Limb (tissue), 2 donors: ENCODE results near the gene AMPD3.

Experiments
- DNase-seq, 2 donors: peaks; one replicate each; pipeline ENCODE4 v3.0.0-alpha.2; 2016; ENCODE audit errors: extremely low spot score in 2 of 2

Gene AMPD3

DNA sequence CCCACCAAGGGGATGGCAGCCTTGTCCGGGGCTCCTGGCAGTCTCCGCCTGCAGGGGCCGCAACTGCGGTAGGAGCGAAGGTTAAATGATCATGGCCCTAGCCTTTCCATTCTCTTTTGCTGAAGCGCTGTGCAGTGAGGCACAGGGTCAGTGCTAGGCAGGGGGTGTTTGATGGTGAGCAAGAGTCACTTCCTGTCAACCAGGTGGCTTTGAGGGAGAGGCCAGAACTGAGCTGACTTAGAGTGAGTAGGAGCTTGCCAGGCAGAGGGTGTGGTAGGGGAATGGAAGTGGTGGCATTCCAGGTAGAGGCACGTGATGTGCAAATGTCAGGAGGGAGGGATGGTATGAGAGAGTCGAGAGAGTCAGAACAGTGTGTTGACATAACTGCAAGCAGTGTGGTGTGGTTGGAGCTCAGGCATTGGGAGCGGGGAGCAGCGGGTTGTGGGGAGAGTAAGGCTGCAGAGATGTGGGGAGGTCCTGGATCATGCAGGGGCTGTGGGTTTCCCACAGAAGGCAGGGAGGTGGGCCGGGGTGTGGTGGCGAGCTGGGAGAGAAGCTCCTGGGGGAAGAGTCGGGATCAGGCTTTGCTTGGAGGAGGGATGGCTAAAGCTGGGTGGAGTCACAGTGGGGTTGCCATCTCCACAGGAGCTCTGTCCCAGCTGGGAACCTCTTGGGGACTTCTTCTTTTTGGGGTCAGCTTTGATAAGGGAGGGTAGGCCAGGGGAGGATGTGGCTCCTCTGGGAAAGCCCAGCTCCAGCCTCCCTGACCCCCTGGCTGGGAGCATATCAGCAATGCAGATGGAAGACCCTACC, 33.3 kb downstream of the AMPD3 start:
- no peak for DNase-seq

GRCh38 chr11:10488934-10489691, 34.0 kb downstream of the AMPD3 start:
- DNase-seq: no peak

DNA sequence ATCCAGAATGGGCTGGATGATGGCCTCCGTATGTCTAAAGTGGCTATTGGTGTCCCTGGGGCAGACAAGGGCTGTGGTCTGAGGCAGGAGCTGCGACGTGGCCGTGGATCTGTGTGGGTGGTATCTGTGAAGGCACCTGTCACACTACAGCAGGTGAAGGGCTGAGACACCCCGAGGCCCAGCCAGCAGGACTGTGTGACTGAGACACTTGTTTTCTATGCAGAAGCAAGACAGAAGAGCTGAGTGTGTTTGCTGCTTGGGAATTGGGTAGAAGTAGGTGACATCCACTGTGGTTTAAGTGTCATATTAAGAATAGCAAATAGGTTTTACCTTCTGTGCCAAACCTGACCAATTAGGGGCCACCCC, 35.0 kb downstream of the AMPD3 start:
- DNase-seq: no peak

DNA sequence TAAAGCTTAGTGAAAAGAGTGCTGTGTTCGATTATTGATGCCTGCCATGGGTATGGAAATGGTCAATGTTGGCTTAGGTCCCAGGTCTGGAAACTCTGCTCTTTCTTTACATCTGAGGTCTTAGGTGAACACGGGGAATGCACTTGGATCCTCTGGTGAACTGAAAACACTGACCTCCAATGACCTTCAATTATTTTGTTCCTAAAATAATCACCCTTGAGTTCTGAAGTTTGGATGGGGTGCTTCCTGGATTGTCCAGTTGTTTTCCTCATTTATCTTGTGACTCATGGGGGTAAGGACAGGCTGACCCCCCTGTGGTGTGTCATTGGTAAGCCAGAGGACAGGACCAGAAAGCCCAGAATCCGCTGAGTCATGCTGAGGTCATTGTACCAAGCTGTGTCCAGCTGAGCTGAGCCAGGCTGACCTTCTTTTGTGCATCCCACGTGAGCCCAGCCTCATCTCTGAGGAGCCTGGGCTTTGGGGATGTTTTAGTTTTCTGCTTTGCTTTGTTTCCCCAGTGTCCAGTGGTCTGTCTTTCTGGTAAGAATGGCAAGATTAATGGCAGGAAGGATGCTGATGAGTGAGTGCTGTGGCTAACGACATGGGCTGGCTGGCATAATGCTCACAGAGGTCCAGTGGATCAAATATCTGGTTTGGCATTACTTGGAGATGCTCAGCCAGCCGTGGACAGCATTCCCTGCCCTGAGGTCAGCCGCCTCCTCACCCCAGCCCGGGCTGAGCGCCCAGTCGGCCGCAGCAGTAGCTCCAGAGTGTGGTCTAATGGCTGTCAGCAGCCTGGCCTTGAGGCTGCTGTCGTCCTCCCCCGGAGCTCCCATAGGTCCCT, 35.6 kb downstream of the AMPD3 start:
- DNase-seq: no peak

GRCh38 chr11:10492084-10492483, 37.0 kb downstream of the AMPD3 start:
- no peak for DNase-seq

GRCh38 chr11:10493041-10493663, 38.1 kb downstream of the AMPD3 start:
- DNase-seq: no peak

- DNase-seq: no peak
Observed at GRCh38 chr11:10494636-10495463, 39.8 kb downstream of the AMPD3 start.

GRCh38 chr11:10495464-10495786, 40.4 kb downstream of the AMPD3 start:
- no peak for DNase-seq

DNA sequence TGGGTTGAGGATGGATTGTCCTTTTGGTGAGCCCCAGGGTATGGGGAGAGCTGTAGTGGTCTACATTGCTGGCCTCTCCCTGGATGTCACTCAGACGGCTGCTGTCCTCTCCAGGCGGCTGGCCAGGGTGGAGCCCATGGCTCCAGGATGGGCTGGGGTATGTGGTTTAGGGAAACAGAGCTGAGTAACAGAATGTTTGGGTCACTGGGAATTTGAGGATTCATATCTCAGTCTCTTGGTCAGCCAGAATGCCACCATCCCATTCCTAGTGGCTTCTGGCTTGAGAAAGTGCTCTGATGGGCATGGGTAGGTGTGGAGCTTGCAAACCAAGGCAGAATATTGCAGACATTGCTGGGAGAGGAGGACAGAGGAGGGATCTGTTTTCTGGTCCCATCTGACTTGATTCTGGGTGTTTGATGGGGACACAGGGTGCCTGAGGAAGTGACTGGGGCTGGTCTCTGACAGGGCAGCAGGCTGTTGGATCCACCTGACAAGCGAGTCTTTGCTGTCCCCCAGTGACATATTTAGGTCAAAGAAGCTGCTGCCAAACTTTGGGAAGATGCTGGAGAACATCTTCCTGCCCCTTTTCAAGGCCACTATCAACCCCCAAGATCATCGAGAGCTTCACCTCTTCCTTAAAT, 41.4 kb downstream of the AMPD3 start:
- no peak for DNase-seq

DNA sequence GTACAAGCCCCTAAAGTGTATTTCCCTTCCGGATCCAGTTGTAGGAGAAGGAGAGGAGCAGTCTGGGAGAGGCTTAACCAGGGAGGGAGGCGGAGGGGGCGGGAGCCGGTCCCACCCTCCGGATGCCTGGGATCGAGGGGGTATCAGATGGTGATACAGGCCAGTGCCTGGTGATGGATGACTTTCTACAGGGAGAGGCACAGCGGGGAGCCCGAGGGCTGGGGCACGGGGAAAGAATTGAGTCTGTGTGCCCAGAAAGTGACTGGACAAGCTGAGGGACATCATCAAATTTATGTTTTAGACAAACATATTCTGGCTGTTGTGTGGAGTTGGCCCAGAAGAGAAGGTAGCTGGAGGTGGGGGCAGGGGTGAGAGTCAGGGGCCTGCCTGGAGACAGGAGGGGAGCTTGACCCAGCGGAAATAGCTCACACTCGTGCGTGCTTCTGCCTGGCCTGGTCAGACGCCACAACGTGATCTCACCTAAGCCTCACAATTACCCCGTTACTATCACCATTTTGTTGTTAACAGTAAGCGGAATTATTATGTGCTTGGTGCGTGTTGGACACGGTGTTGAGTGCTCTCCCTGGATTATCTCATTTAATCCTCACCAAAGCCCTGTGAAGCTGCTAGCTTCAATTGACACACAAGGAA, 42.4 kb downstream of the AMPD3 start:
- no peak for DNase-seq

DNA sequence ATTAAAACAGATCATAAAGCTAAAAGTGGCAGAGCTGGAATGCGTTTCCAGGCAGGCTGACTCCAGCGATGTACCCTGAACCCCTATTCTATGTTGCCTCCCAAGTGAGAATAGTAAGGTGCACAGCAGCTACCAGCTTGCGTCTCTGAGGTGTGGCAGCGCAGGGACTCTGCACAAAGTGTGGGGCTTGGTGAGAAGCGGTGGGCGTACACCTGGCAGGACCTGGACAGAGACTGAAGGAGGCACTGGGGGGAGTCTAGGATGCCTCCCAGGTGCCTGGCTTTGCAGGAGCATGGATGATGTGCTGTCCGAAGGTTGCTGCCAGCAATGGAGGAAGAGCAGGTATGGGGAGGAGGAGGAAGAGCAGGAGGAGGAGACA, 42.9 kb downstream of the AMPD3 start:
- no peak for DNase-seq

GRCh38 chr11:10498426-10499250, 43.6 kb downstream of the AMPD3 start:
- DNase-seq: no peak

GRCh38 chr11:10499452-10499851, 44.4 kb downstream of the AMPD3 start:
- no peak for DNase-seq

DNA sequence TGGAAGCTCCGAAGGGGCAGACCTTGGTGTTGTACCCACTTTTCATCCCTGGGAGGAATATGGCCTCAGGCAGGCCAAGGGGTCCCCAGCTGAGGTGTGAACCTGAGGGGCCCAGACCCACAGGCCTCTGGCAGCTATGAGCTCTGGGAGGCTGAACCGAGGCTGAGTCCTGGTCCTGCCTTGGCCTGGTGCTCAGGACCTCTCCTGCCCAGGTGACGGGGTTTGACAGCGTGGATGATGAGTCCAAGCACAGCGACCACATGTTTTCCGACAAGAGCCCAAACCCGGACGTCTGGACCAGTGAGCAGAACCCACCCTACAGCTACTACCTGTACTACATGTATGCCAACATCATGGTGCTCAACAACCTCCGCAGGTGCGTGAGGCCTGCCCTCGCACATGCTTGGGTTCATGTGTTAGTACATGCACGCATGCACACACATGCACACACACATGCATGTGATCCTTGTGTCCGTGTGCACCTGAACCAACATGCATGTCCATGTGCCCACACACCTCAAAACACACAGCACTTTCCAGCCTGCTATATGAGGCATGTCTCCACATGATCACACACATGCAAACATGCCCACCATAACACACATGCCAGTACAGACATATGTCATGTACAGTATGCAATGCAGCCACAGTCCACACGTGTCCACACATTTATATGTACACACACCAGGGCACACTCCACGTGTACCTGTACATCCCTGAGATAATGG, 45.0 kb downstream of the AMPD3 start:
- DNase-seq: no peak

- no peak for DNase-seq
Observed at GRCh38 chr11:10500757-10501684, 46.0 kb downstream of the AMPD3 start.

DNA sequence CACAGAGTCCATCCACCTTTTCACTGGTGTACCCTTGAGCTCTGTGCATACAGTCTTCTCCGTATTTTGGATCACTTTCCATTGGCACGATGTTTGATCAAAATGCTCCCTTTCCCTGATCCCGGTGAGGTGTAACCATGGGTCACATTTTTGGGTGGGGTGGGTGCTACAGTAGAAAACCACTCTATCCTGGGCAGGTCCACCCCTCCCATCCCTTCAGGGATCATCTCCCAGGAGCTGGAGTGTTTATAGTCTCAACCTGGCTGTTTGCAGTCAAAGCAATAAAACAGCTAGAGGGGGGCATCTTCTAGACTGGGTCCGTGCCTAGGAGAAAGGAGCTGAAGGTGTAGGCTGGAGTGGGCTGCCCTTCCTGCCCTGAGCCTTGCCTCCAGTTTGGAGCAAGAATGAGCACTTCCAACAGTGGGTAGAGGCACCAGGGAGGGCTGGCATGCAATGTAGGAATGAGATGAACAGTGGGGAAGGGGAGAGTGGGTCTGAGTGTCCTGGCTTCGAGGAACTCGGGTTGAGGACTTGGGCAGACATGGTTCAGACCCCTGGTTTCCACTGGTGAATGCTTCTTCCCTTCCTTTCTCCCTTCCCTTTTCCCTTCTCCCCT, 47.1 kb downstream of the AMPD3 start:
- DNase-seq: no peak

- DNase-seq: no peak
Observed at GRCh38 chr11:10502770-10503169, 47.7 kb downstream of the AMPD3 start.
